HG03175 (cell line): ENCODE data around the gene SYCP2.

Experiments used
- ATAC-seq: cut with Tn5 transposase; IDR thresholded peaks from one replicate; pipeline ENCODE4 v1.9.1; 2021; ENCODE audit warnings: mild to moderate bottlenecking, moderate library complexity; ENCODE audit not compliant: unreplicated experiment

Gene SYCP2

GRCh38 chr20:59824711-59825562 is 108.5 kb downstream of the SYCP2 start:
- ATAC-seq: no peak

GRCh38 chr20:59823491-59824259 is 109.8 kb downstream of the SYCP2 start:
- no peak for ATAC-seq

- ATAC-seq: no peak
Measured at GRCh38 chr20:59823030-59823423, 110.4 kb downstream of the SYCP2 start.

DNA sequence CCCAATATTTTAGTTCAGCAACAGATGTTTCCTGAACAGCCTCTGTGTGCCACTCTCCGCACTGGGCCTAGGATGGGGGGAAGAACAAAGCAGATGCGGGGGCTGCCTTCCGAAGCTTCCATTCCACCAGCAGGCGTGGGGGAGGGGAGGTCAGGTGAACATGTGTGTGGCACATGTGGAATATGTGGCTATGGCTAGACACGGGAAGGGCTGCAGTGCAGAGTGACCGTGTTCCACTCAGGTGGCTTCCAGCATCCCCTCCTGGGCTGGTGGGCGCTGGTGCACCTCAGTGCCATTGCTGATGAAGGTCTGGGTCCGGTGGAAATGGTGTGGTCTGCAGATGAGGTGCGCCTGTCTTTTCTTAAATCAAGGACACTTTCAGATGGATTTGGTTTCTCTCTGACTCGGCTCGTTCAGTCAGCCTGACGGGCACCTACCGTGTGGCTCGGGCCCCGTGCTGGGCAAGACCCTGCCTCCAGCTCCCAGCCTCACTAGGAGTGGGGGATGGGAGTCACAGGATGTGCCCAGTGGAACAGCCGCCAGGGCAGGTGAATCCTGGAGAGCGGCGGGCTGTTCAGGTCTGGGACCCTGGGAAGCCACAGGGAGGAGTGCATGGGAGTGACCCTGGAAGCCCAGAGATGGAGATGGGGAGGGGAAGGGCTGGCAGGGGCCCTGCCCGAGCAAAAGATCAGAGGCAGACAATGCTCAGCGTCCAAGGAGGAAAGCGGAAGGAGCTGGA is 111.0 kb downstream of the SYCP2 start:
- no peak for ATAC-seq

GRCh38 chr20:59821788-59822187 is 111.6 kb downstream of the SYCP2 start:
- no peak for ATAC-seq

DNA sequence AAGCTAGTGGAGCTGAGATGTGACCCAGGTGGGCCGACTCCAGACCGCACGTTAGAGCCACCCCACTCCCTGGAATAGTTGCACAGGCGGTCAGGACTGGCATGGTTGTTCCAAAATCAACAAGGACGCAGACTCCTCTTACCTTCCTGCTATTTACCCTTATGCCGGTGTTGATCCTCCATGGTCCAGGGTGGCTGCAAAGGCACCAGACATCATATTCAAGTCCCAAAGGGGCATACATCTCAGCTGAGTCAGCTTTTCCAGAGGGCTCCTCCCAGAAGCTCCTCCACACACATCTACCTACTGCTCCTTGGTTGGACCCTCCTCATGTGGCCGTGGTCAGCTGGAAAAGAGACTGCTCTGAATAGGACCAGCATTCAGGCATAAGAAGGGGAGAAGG is 112.2 kb downstream of the SYCP2 start:
- no peak for ATAC-seq

- ATAC-seq: no peak
Measured at GRCh38 chr20:59820204-59821041, 113.0 kb downstream of the SYCP2 start.

DNA sequence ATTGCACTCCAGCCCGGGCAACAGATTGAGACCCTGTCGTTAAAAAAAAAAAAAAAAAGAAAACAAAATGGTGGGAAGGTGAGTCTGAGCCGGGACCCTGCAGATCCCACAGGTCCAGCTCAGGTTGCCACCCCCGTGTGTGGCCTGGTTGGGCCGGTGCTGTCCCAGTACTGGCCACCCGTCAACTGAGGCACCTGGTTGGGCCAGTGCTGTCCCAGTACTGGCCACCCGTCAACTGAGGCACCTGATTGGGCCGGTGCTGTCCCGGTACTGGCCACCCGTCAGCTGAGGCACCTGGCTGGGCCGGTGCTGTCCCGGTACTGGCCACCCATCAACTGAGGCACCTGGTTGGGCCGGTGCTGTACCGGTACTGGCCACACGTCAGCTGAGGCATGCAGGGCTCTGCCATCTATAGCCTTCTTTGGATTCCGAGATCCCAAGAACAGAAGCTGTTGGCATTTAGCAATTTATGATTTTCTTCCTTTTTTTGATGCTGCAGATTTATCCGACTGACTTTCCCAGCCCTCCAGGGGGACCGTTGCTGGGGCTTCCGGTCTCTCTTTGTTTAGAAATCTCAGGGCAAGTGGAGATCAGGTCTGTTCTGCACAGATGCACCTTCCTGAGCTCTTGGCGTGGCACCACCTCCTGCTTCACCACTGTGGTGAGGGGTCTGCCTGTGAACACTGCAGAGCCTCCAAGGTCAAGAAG is 113.8 kb downstream of the SYCP2 start:
- no peak for ATAC-seq

DNA sequence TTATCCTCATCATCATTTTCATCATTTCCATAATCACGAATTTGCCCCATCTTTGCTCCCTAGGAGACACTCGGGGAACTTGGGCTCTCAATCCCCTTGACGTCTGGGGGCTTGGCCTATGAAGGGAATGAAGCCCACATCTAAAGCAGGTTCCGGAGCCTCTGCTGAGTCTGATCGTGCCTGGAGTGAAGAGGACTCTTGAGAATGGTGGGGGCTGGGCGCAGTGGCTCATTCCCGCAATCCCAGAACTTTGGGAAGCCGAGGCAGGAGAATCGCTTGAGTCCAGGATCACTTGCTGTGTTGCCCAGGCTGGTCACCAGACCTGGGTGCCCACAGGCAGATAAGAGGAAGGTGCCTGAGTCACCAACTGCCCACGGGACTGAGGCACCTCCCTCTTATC is 114.5 kb downstream of the SYCP2 start:
- no peak for ATAC-seq

DNA sequence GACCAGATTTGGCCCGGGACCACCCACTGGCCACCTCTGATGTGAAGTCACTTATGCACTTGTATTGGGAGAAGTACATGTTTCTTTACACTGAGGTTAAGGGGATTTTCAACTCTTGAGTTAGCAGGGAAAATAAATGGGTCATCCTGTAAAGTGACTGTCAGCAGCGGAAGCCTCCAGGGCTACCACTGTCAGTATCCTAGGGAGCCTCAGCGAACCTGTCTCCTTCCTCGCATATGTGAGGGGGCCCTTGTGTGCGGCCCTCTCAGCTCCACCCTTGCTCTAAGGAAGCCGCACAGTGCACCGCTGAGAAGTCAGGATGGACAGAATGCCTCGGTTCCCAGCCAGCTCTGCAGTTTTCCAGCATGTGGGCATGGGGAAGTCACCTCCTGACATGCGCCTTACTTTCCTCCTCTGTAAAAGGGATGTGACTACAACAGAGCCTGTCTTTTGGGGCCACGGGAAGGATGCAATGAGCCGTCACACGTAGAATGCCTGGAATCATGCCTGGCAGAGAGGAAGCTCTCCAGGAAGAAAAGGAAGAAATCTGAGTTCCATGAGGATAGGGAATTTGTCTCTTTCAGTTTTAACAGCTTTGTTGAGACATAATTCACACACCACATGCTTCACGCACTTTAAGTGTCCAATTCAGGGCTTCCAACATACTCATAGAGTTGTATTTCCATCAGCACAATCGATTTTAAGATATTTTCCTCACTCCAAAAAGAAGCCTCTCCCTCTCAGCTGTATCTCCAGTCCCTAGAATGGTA is 115.4 kb downstream of the SYCP2 start:
- no peak for ATAC-seq

- ATAC-seq: no peak
Measured at GRCh38 chr20:59817406-59817805, 116.0 kb downstream of the SYCP2 start.

DNA sequence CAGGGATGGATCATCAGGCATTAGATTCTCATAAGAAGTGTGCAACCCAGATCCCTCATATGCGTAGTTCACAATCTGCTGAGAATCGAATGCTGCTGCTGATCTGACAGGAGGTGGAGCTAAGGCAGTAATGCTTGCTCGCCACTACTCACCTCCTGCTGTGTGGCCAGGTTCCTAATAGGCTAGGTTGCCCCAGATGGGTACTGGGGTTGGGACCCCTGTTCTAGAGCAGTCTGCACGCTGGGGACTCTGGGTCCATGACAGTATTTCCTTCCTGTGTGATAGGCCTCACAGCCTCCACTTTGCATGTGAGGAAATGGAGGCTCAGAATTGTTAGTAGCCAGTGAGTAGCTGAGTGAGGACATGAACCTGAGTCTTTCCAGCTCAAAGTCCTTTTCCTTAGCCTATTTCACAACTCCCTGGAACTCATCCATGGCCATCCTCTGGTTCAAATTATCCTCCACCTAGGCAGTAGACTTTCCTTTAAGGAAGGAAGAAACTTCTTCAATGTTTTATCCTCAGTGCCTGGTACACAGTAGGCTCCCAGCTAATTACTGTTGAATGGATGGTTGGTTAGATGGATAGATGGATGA is 117.2 kb downstream of the SYCP2 start:
- no peak for ATAC-seq

DNA sequence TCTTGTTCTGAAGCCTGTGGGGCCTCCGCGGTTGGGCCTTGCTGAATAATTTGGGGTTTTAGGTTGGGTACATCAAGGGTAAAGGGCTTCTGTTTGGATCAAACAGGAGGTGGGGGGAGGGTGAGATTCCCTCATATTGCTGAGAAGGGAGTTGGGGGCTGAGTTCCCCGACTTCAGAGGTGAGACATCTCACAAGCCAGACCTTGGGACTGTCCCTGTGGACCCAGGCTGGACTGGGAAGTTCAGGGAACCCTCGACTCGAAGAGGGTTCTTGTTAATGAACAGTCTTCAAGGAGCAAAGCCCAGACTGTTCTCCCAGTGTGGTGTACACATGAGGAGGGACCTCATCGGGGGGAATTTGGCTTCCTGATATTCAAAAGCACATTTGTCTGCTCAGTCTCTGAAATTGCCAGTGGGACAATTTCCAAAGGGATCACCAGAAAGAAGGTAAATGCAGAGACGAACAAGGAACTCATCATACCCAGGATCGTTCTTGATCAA is 118.5 kb downstream of the SYCP2 start:
- ATAC-seq: no peak

DNA sequence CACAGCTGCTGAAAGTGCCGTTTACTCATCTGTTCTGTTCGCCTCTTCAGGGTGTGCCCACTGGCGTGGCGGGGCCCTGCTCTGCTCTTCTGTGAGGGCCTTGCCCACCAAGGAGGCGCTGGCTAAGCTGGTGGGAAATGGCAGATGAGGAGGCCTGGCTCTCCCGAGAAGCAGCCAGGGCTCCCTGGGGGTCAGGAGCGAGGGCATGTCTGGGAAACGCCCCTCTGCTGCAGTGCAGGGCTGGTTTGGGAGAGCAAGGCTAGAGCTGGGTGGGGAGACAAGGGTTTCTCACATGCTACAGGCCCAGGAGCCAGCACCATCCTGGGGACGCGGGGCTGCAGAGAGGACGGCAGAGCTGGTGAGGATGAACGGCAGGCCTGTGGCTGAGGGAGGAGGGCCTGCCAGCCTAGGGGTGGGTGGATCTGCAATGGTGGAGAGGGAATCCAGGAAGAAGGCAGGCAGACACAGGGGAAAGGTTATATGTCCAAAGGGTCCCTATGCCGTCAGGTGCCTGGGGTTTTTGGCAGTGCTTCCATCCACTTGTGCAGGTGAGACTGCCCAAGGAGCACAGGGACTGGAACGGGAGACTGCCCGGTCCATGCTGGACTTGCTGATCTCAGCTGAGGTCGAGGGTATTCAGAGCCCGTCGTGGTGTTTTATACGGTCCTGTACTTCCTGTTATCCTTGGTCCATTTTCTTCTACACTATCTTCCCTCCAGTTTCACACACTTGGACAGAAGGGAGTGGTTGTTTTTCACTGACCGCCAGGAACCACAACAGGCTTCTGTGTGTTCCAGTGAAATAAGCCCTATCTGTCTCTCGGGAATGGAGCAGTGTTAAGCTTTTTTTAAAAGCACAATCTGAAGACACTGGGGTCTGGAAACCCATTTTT is 119.2 kb downstream of the SYCP2 start:
- no peak for ATAC-seq
